Measurements from ENCODE around the gene CHRNA9.

The CHRNA9 gene

DNA sequence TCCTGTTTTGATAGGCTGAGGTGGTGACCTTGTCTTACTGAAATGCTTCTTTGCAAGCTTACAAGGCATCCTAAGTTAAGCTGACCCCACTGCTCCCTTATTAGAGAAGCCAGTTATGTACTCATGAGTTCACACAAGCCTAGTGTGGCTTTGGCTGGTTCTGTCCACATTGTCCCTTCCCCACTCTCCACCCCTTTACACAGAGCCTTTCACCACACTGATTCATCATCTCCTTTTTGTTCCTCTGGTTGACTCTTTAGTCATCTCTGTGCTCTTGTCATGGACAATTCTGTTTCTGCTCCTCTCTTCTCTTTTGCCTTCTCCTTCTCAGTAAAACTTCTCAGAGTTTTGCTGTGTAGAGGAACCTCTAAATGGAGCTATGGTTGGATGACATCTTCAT, 4.9 kb downstream of the CHRNA9 start:
- DNase-seq (ENCODE audit: low read depth in 2 of 2) = no peak

GRCh38 chr4:40347472-40347871, 12.3 kb downstream of the CHRNA9 start:
- DNase-seq (ENCODE audit: low read depth in 2 of 2) = no peak

DNA sequence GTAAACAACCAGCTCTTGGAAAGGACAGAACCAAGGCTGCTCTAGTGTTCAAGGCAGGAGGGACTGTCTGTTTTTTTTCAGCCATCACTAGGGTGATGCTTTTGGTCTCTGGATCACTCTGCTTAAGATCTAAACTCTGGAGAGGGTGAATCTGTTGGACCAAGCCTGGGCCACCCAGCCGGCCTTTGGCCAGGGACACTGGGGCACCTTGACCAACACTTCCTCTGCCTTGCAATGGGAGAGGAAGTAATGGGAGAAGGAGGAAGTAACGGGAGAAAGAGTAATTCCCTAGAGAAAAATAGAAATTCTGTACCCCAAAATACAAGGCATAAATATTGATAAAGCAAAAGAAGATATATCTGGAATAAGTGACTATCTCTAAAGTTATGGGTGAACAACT, 12.9 kb downstream of the CHRNA9 start:
- DNase-seq (ENCODE audit: low read depth in 2 of 2) = no peak

DNA sequence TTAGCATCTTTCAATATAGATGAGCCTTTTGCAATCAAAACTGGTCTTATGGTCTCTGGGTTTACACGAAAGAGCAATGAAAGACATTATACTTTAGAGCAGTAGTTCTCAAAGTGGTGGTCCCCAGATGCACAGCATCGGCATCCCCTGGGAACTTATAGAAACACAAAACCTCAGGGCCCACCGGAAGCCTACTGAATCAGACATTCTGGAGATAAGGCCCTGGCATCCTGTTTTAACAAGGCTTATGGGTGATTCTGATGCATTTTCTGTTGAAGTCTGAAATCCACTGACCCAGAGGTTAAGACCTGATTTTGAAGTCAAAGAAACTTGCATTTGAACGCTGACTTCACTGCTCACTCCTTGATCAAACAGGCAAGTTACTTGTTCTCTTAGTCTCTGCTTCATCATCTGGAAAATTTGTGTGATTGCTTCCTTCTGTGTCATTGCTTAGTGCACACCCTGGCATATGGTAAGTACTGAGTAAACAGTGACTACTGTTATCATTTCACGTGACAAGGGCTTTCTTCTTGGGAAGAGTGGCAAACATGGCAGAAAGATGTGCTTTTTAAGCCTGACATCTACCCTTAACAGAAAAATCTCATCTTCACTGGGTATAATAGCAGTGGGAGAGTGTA, 14.5 kb downstream of the CHRNA9 start:
- no peak for DNase-seq (ENCODE audit: low read depth in 2 of 2)

GRCh38 chr4:40350627-40351227, 15.6 kb downstream of the CHRNA9 start:
- DNase-seq (ENCODE audit: low read depth in 2 of 2) = no peak

DNA sequence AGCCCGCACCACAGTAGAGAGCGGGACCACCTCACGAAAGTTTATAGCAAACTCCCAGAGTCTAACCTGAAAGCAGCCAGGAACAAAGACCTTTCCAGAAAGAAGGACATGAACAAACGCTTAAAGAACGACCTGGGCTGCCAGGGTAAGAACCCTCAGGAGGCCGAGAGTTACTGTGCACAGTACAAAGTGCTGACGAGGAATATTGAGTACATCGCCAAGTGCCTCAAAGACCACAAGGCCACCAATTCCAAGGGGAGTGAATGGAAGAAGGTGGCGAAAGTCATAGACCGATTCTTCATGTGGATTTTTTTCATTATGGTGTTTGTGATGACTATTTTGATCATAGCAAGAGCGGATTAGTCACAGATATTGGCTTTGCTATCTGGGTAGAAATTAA, 19.0 kb downstream of the CHRNA9 start:
- DNase-seq (ENCODE audit: low read depth in 2 of 2) = no peak

DNA sequence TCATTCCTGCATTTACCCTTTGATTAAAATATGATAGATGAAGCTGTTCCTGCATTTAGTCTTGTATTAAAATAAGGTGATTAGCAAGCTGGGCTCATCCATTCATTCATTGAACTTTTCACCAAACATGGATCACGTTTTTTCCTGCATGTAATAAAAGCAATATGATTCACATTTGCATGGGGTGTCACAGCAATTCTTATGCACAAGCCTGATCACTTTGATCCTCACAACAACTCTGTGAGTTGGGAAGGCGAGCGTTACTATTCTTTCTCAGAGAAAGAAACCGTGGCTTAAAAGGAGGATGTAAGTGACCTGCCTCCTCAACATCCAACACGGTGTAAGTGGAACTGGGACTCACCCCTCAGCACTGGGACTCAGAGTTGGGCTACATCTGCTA, 20.0 kb downstream of the CHRNA9 start:
- no peak for DNase-seq (ENCODE audit: low read depth in 2 of 2)

DNA sequence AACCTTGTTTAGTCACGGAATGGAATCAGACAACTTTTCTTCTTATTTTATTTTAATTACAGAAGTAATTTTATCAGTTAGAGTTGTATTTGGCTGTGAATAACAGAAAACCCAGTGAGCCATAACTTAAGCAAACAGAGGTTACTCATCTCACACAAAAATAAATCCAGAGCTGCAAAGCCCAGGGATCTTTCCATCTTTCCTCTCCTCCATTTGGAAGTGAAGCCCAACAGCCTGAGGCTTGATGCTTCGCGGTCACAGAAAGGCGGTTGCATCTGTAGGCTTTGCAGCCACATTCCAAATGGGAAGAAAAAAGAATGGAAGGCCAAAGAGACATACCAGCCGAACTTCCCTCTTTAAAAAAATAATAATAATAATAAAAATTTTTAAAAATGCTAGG, 22.6 kb downstream of the CHRNA9 start:
- no peak for DNase-seq (ENCODE audit: low read depth in 2 of 2)

- no peak for DNase-seq (ENCODE audit: low read depth in 2 of 2)
Observed at GRCh38 chr4:40361338-40361737, 26.2 kb downstream of the CHRNA9 start.

- DNase-seq (ENCODE audit: low read depth in 2 of 2) = no peak
Observed at GRCh38 chr4:40363382-40363920, 28.3 kb downstream of the CHRNA9 start.

GRCh38 chr4:40363945-40364344, 28.8 kb downstream of the CHRNA9 start:
- DNase-seq (ENCODE audit: low read depth in 2 of 2) = no peak

- no peak for DNase-seq (ENCODE audit: low read depth in 2 of 2)
Observed at GRCh38 chr4:40365766-40366165, 30.6 kb downstream of the CHRNA9 start.

DNA sequence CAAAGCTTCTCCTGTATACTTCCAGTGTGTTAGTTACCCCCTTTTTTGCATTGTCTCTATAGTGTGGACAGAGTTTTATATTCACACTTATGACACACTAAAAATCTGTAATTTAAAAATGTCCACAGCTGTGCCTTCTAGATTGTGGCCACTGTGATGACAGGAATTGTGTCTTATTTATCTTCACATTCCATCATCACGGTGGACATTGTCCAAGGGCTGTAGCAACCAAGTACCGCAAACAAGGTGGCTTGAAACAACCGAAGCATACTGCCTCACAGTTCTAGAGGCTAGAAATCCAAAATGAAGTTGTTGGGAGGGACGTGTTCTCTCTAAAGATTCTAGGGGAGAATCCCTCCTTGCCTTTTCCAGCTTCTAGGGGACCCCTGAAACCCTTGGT, 32.3 kb downstream of the CHRNA9 start:
- DNase-seq (ENCODE audit: low read depth in 2 of 2) = no peak

DNA sequence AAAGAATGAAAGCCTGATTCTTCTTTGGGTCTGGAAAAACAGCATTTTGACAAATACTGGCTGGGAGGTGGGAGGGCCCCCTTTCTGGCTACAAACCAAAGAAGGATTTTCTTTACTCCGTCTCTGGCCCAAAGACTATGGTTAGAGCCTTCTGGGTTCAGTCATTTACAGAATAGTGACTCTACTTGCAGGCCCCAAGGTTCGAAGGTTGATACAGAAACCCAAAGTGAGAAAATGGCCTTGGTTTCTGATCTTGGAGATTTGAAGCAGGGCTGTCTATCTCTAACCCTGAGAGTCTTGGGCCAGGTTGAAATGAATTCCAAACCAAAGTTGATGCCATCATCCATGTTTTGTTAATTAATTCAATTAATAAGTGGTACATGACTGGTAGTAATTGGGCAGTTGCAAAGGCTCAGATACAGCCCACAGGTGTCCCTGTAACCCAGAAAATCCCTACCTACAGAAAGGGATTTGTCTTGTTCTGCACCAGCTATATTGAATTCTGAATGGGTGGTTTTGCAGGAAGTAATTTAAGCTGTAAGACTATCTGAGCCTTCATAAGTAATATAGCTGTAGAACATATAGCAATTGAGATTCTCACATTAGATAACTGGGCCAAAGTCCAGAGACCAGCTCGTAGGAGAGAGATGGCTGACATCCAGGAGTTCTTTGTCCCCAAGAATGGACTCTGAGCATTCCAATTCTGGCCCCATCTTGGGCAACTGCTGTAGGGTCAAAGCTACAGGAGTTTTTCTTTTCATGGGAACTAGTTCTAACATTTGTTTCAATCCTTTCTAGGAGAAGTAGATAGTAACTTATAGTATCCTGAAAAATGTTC, 34.5 kb downstream of the CHRNA9 start:
- DNase-seq (ENCODE audit: low read depth in 2 of 2) = no peak

GRCh38 chr4:40372651-40373050, 37.5 kb downstream of the CHRNA9 start:
- no peak for DNase-seq (ENCODE audit: low read depth in 2 of 2)

DNA sequence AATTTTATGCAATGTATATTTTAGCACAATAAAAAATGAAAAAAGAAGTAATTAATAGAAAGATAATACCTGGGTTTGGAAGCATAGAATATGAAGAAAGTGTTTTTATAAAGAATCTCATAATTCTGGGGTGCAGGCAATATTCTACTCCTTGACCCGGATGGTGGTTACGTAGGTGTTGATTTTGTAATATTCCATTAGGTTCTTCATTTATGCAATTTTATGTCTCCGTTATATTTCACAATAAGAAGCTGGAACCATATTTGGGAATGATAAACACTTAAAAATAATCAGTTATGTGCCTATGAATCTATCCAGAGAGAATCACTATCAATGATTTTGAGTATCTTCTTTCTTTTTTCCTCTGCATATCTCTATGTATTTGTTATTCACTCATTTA, 38.5 kb downstream of the CHRNA9 start:
- no peak for DNase-seq (ENCODE audit: low read depth in 2 of 2)

GRCh38 chr4:40375095-40375494, 40.0 kb downstream of the CHRNA9 start:
- no peak for DNase-seq (ENCODE audit: low read depth in 2 of 2)

DNA sequence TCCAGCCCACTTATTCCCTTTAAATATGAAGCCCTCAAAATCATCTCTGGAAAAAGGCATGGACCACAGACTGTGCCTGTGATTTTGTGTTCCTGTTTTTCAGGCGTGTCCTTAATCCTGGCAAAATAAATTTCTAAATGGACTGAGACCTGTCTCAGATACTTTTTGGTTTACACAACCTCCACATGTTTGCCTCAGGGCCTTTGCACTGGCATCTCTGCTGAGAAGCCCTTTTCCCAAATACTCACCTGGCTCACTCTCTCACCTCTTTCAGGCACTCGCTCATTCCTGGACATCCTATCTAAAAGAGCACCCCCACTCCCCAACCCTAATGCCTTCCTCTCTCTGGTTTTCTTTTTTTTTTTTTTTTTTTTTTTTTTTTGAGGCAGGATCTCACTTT, 40.5 kb downstream of the CHRNA9 start:
- DNase-seq (ENCODE audit: low read depth in 2 of 2) = no peak

DNA sequence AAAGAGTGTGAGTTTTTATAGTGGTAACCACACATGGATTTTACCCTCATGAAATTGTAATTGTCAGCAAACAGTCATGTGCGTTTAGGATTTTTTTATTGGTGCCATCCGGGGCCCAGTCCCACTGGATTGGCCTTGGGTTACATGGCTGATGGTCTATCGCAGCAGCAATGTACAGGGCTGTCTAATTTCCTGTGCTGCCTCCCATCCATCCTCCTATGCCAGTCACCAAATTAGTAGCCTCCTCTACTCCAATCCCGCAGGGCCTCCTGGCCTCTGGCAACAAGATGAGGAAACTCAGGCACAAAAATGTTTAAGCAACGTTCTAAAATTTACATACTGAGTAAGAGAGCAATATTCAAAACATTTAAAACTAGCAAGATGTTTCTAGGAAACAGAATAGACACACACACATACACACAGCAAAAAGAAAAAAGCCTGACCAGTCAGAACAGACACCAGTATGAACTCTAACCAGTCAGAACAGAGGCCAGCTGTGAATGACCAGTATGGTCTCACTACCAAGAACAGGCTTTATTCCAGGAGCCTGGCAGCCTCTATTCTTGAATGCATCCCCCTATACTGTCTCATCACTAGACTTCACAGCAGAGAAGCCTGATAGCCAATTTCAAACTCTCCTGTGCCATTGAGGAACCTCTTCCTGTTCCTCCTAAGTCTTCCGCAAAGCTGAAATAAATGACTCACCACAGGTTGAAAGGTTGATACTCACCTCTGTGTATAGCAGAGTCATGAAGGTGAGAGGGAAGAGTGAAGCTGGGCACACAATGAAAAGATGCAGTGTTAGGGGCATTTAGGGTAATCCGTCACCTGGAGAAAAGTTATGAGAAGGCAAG, 42.6 kb downstream of the CHRNA9 start:
- DNase-seq (ENCODE audit: low read depth in 2 of 2) = no peak

DNA sequence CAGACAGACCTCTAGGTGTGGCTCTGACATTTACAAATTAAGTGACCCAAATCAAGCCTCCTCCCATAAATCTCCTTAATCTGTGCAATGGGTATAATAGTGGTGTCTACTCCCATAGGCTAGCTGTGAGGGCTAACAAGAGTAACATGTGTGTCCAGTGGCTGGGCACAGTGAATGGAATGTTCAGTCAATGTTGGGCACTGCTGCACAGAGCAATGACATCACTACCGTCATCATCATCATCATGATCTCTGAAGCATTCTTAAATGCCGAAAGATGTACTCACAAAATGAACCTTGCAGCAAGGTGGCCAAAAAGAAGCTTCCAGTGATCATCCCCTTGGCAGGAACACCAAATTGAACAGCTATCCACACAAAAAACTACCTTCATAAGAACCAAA, 43.5 kb downstream of the CHRNA9 start:
- no peak for DNase-seq (ENCODE audit: low read depth in 2 of 2)

DNA sequence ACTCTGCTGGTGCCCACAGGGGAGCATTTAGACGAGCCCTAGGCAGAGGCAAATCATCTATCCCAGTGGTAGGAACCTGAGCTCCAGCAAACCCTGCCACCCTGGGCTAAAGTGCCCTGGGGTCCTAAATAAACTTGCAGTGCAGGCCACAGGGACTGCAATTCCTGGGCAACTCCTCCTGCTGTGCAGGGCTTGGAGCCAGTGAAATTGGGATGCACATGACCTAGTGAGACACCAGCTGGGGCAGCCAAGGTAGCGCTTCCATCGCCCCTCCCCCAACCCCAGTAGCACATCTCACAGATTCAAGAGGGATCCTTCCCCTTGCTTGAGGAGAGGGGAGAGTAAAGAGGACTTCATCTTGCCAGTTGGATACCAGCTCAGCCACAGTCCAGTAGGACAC, 44.1 kb downstream of the CHRNA9 start:
- DNase-seq (ENCODE audit: low read depth in 2 of 2) = no peak

- DNase-seq (ENCODE audit: low read depth in 2 of 2) = no peak
Observed at GRCh38 chr4:40380647-40381046, 45.5 kb downstream of the CHRNA9 start.
